ENCODE measurements around the gene KLRC4.

DNA sequence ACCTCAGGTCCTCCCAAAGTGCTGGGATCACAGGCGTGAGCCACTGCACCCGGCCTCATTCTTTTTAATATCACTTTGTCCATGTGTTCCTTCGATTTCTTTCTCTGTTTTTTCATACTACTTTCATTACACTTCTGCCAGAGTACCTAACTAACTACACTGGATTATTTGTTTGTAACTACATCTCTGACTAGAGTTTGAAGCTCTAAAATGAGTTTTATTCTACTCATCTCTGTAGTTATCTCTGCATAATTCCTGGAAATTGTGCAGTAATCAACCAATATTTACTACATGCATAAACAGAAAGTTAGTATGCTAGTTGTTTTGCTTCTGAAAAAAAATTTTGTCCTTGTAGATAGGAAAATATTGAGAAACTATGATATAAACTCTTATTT lies 34.9 kb downstream of the KLRC4 start:
- TF ChIP-seq, protein P1, sequence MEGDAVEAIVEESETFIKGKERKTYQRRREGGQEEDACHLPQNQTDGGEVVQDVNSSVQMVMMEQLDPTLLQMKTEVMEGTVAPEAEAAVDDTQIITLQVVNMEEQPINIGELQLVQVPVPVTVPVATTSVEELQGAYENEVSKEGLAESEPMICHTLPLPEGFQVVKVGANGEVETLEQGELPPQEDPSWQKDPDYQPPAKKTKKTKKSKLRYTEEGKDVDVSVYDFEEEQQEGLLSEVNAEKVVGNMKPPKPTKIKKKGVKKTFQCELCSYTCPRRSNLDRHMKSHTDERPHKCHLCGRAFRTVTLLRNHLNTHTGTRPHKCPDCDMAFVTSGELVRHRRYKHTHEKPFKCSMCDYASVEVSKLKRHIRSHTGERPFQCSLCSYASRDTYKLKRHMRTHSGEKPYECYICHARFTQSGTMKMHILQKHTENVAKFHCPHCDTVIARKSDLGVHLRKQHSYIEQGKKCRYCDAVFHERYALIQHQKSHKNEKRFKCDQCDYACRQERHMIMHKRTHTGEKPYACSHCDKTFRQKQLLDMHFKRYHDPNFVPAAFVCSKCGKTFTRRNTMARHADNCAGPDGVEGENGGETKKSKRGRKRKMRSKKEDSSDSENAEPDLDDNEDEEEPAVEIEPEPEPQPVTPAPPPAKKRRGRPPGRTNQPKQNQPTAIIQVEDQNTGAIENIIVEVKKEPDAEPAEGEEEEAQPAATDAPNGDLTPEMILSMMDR (IDR thresholded peaks at IDR 0.05 in 4 of 5, conservative IDR thresholded peaks at IDR 0.05 in 1 of 5), result no peak
- no peak for TF ChIP-seq POLR2A (IDR thresholded peaks at IDR 0.05)
